HG02884 (cell line): ENCODE data around the gene TPR.
A peak's percentile ranks its signal among the peaks of the same experiment; 100 is the strongest.
"Not testable (repeated sequence)": the region's sequence is repeated elsewhere in the genome, so short reads cannot be mapped to it uniquely, and the experiment has no call there.

Experiments
- ATAC-seq: cut with Tn5 transposase; IDR thresholded peaks from one replicate; pipeline ENCODE4 v1.9.1; 2021; ENCODE audit warnings: mild to moderate bottlenecking, moderate library complexity; ENCODE audit not compliant: unreplicated experiment

Gene TPR

GRCh38 chr1:186375152-186375928 is at the start of gene TPR, which contains the start of gene ODR4:
TPR (minus strand) TSS chr1:186375253; CDS start chr1:186375028, 225 bp downstream.
ODR4 (plus strand) TSS chr1:186375838; CDS start chr1:186379786, 3,948 bp downstream.
- ATAC-seq = peak; percentile 82

DNA sequence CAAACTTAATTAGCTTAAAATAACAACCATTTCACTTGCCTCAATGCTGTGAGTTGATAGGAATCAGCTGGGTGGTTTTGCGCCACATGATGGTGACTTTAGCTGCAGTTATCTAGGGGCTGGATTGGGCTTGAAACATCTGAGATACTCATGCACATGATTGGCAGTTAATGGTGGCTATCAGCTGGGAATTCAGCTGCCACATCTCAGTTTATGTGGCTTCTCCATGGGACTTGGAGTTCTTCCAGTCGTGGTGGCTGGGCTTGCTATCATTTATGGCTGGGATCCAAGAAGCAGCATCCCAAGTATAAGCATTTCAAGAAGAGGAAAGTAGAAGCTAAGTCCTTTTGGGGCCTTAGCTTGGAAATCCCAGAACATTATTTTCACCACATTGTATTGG is 49.5 kb upstream of the TPR start:
- no peak for ATAC-seq

GRCh38 chr1:186421446-186421845 is 46.4 kb upstream of the TPR start:
- no peak for ATAC-seq

- peak; percentile 89 for ATAC-seq
Measured at GRCh38 chr1:186420923-186421322, 45.9 kb upstream of the TPR start.

DNA sequence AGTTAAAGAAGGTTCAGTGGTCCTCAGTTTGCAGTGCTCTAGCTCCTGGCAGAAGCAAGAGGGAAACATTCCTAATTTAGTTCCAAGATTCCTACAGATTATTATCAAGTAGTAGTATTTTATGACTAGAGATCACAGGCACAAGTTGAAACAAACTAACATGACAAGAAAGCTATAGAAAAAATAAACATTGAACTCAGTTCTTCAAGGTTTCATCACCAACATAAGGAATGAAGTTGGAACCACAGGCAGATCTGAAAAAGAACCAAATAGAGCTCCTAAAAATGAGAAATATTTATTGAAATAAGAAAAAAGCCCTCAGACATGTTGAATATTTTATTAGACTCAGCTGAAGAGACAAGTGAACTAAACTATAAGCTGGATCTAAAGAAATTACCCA is 45.3 kb upstream of the TPR start:
- no peak for ATAC-seq

DNA sequence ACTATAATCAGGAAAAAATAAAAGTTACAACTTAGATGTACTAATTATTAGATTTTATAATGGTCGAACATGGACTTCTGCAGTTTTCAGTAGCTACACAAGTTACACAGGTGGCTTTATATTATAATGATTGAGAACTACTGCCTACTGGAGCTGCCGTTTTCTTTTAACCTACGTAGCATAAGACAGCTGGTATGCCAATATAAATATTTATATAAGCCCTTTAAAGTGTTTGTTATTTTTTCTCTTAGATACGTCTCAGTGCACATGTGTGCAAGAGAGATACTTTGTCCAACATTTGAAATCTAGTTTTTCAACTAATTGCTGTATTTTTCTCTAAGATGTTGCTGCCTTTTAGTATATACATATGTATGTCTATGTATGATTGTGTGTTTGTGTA is 43.5 kb upstream of the TPR start:
- no peak for ATAC-seq

- no peak for ATAC-seq
Measured at GRCh38 chr1:186413319-186413718, 38.3 kb upstream of the TPR start.

GRCh38 chr1:186409091-186409490 is 34.0 kb upstream of the TPR start:
- ATAC-seq = peak; percentile 56

GRCh38 chr1:186404454-186405051 is 29.5 kb upstream of the TPR start:
- peak; percentile 49 for ATAC-seq

GRCh38 chr1:186403632-186404031 is 28.6 kb upstream of the TPR start:
- no peak for ATAC-seq

- ATAC-seq = not testable (repeated sequence)
Measured at GRCh38 chr1:186401446-186401845, 26.4 kb upstream of the TPR start.

DNA sequence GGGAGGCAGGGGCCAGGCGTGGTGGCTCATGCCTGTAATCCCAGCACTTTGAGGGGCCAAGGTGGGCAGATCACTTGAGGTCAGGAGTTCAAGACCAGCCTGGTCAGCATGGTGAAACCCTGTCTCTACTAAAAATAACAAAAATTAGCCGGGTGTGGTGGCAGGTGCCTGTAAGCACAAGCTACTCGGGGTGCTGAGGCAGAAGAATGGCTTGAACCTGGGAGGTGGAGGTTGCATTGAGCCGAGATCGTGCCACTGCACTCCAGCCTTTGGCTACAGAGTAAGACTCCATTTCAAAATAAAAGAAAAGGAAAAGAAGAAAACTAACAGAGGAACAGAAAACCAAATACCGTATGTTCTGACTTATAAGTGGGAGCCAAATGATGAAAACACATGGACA is 17.7 kb upstream of the TPR start:
- ATAC-seq = not testable (repeated sequence)

DNA sequence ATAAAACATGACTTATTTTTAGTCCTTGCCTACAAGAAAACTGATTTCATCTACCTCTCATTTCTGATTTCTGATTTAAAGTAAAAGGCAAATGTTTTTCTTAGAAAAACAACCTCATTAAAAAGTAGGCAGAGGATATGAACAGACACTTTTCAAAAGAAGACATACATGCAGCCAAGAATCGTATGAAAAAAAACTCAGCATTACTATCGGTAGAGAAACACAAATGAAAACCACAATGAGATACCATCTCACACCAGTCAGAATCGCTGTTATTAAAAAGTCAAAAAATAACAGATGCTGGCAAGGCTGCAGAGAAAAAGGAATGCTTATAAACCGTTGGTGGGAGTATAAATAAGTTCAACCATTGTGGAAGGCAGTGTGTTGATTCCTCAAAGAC is 16.8 kb upstream of the TPR start:
- ATAC-seq = no peak

DNA sequence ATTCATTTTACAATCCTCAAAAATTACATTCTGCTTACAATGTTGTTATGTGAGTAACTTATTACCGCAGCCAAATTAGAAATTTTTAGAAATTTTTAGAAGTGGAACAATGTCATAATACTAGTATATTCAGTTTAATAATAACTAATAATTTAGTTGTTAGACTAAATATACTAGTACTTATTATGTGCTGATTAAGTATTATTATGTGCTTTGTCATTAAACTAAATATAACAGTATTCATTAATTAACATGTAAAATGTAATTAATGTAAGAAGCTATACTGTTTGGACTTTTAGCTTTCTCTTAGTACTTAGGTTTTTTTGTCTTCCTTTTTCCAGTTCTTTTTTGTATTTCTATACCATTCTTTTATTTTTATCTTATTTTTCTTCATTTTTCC is 15.9 kb upstream of the TPR start:
- ATAC-seq = no peak

DNA sequence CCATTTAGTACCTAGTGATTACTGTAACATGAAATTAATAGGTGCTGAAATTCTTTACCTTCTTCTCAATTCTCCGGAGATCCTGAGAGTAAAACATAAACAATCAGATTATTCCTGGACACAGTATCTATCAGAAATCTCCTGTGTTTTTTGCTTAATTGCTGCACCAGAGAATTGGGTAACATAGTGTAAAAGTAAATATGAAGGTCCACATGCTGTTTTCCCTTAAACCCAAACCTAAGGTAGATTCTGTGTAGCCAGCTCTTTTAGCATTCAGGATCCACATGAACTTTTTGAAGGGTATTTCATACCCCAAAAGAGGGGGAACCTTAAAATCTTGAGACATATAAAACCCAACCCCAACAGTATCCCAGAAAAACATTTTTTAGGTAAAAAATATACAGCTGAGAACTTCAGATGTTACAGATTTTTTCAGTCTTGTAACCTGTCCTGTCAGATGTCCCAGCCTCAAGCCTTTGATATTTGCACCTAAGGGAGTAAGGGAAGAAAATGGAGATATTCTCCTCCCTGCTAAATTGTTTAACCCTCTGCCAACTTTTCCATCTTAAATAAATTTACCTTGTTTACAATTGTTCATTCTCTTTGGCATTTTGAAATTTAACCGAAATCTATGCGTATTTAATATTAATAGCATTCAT is 11.8 kb upstream of the TPR start:
- ATAC-seq = no peak

- no peak for ATAC-seq
Measured at GRCh38 chr1:186375929-186376319, 871 bp upstream of the TPR start.

DNA sequence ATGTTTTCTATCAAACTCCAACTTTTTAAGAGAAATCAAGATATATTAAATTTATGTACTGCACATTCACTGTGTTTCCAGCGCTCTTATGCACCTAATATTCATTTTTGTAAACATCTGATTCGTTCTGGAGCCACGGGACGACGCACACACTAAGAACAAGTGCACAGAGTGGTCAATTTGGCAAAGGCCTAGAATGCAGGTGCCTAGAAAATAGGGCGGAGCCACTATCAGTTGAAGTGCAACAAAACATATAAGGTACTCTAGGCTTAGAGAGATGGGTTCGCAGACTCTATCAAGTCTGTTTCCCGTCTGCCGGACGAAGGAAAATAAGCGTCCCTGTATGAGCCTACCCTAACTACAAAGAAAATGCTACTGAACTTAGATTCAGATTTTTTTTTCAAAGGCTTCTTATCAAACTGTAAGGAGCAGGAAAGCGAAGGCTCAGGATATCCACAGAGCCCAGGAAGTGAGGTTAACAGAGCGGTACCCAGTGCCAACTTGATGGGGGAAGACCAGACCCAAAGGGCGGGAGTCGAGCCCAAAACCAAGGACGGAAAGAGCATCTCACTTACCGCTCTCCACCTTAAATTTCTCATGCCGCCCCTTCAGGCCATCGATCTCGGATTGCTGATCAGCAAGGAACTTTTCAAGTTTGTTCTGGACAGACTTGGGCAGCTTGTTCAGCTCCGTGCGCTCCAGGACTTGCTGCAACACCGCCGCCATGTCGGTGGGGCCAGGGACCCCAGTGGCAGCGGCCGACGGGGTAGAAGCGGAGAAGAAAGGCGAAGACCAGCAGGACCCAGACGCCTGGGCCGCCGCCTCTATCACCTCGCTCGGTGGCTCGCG is 526 bp downstream of the TPR start:
- ATAC-seq = peak; percentile 26

DNA sequence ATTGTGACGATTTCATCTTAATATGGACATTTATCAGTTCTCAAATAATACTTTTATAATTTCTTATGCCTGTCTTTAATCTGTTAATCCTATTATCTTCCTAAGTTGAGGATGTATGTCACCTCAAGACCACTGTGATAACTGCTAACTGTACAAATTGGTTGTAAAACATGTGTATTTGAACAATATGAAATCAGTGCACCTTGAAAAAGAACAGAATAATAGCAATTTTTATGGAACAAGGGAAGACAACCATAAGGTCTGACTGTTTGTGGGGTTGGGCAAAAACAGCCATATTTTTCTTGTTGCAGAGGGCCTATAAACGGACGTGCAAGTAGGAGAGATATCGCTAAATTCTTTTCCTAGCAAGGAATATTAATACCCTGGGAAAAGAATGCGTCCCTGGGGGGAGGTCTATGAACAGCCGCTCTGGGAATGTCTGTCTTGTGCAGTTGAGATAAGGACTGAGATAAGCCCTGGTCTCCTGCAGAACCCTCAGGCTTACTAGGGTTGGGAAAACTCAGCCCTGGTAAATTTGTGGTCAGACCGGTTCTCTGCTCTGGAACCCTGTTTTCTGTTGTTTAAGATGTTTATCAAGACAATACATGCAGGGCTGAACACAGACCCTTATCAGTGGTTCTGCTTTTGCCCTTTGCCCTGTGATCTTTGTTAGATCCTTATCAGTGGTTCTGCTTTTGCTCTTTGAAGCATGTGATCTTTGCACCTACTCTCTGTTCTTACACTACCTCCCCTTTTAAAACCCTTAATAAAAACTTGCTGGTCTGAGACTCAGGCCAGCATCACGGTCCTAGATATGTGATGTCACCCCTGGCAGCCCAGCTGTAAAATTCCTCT is 27.0 kb downstream of the TPR start:
- not testable (repeated sequence) for ATAC-seq

GRCh38 chr1:186340772-186341171 is 34.3 kb downstream of the TPR start:
- no peak for ATAC-seq

DNA sequence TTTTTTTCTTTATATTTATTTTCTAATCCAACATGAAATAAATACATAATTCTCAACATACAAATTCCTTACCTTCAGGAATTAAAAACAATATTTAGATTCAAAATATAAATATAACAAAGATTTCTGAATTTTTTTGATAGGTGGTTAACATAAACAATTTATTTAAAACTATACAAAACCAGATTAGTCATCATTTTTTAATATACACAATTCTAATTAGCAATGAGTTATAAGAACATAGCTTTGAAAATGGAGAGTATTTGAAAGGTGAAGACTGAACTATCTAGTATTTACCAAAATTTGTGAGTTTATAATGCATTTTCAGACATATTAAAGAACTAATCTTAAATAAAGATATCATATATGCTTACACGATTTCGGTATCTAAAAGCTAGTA is 37.5 kb downstream of the TPR start:
- no peak for ATAC-seq
